ENCODE results near the gene LRRC10.

LRRC10 gene

DNA sequence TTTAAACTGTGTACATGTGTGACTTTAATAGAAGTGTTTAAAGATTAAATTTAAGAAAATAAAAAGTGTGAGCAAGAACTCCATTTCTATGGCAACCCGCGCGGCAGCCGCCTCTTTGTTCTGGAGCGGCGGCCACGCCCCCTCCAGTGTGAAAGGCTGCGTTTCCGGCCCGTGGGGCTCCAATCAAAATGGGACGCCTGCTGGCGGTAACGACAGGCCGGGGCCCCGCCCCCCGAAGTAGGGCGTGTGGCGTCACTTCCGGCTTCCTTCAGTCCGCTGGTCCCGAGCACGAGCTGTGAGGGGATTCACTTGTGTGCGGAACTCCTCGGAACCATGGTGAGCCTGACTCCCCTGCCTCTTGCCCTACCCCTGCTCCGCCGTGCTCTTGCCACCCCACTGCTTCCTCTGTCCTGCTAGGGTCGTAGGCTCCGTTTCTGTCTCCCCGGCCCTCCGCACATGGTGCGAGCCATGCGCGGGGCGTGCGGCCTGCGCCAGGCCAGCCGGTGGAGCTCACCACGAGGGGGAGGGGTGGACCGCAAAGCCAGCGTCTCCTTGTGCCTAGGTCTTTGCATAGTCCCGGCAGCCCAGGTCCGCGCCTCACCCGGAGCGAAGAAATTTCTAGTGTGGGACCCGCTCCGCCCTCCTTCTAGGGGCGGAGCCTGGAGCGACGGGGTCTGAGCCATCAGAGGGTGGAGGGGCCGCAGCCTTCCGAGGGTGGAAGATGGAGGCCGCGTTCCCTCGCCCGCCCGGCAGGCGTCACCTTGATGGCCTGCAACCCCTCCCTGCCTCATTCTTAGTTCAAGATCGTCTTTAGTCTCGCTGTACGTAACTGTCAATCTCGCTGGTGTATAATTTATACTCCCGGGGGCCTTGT lies 25.3 kb downstream of the LRRC10 start, which contains the start of gene CCT2:
Gene CCT2 (plus strand): TSS at position 271 of the 874 bp plus-strand sequence. CDS start 63 bp downstream, at position 334.
- CTCF ChIA-PET, result interaction anchor here (0.7 to 1.1 kb wide), 4 partner anchors 12 to 697 kb away, joined by 3 to 5 read pairs (median 4); no protein-coding TSS in a partner anchor
- H3K36me3 ChIP-seq (ENCODE audit: control insufficient read depth in 2 of 2, insufficient read depth in 1 of 2, low read length in 2 of 2), result peaks cover 41 to 45% of the 10 kb centered on the region in 2 experiments
- H3K27ac ChIP-seq (ENCODE audit: extremely low read depth, low read depth, low read length), result peak within 1 kb of the TSS; percentile 94
- H3K4me3 ChIP-seq (ENCODE audit: low read depth, low read length), result peak within 1 kb of the TSS; percentile 98
- H3K4me1 ChIP-seq (ENCODE audit: control insufficient read depth, insufficient read depth, low read length), result no peaks in the 10 kb centered on the region
- POLR2A ChIA-PET, result interaction anchor here (0.5 to 1.2 kb wide), 9 partner anchors 8 to 227 kb away, joined by 3 to 6 read pairs (median 3); partner anchors contain the start of gene FRS2
- no peaks in the 10 kb centered on the region for H3K9me3 ChIP-seq (ENCODE audit: control insufficient read depth, insufficient read depth, low read depth, low read length)
- peak; percentile 65; the same call in 1 of the 2 replicates for TF ChIP-seq YY2 (tag by site-specific recombination; IDR thresholded peaks at IDR 0.05)
- TF ChIP-seq GLI4 (tag by site-specific recombination; IDR thresholded peaks at IDR 0.05), result no peak
- TF ChIP-seq KLF7 (tag by site-specific recombination; IDR thresholded peaks at IDR 0.05; ENCODE audit: borderline replicate concordance), result peak; percentile 66; the same call in 1 of the 2 replicates
- TF ChIP-seq ZNF175 (tag by site-specific recombination; IDR thresholded peaks at IDR 0.05), result no peak
- TF ChIP-seq ZNF18 (tag by site-specific recombination; IDR thresholded peaks at IDR 0.05), result 0 out of 2 replicates have a peak, but pooled peaks have one; percentile 12
- TF ChIP-seq ELK4 (IDR thresholded peaks at IDR 0.05; ENCODE audit: borderline replicate concordance, low read depth, low read length), result peak; percentile 78; the same call in 1 of the 2 replicates
- TF ChIP-seq MZF1 (tag by site-specific recombination; IDR thresholded peaks at IDR 0.05; ENCODE audit: borderline replicate concordance), result peak; percentile 95
- TF ChIP-seq ZNF350 (tag by site-specific recombination; IDR thresholded peaks at IDR 0.05), result no peak
- TF ChIP-seq ZNF423 (tag by site-specific recombination; IDR thresholded peaks at IDR 0.05), result 0 out of 2 replicates have a peak, but pooled peaks have one; percentile 26
- no peak for TF ChIP-seq ZNF571 (tag by site-specific recombination; IDR thresholded peaks at IDR 0.05)
- peak; percentile 99 for TF ChIP-seq KLF16 (tag by site-specific recombination; IDR thresholded peaks at IDR 0.05)
- TF ChIP-seq ZNF132 (tag by site-specific recombination; IDR thresholded peaks at IDR 0.05; ENCODE audit: borderline replicate concordance), result no peak
- TF ChIP-seq BCL11A (tag by site-specific recombination; IDR thresholded peaks at IDR 0.05; ENCODE audit: low read depth), result no peak
- no peak for TF ChIP-seq ZNF624 (tag by site-specific recombination; IDR thresholded peaks at IDR 0.05)
- no peak for TF ChIP-seq ZNF621 (tag by site-specific recombination; IDR thresholded peaks at IDR 0.05)
- peak; percentile 88 for TF ChIP-seq SP3 (tag by site-specific recombination; IDR thresholded peaks at IDR 0.05)
- TF ChIP-seq ZBTB20 (tag by site-specific recombination; IDR thresholded peaks at IDR 0.05), result peak; percentile 78
- TF ChIP-seq, protein P1, sequence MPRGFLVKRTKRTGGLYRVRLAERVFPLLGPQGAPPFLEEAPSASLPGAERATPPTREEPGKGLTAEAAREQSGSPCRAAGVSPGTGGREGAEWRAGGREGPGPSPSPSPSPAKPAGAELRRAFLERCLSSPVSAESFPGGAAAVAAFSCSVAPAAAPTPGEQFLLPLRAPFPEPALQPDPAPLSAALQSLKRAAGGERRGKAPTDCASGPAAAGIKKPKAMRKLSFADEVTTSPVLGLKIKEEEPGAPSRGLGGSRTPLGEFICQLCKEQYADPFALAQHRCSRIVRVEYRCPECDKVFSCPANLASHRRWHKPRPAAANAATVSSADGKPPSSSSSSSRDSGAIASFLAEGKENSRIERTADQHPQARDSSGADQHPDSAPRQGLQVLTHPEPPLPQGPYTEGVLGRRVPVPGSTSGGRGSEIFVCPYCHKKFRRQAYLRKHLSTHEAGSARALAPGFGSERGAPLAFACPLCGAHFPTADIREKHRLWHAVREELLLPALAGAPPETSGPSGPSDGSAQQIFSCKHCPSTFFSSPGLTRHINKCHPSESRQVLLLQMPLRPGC (tag by site-specific recombination; IDR thresholded peaks at IDR 0.05), result peak; percentile 93
- TF ChIP-seq KLF9 (tag by site-specific recombination; IDR thresholded peaks at IDR 0.05; ENCODE audit: low read depth), result peak; percentile 96
- peak; percentile 74; the same call in 1 of the 2 replicates for TF ChIP-seq ZFP69B (tag by site-specific recombination; IDR thresholded peaks at IDR 0.05)
- peak; percentile 94 for TF ChIP-seq ZNF692 (tag by site-specific recombination; IDR thresholded peaks at IDR 0.05)
- TF ChIP-seq SCRT1 (tag by site-specific recombination; IDR thresholded peaks at IDR 0.05; ENCODE audit: borderline replicate concordance), result no peak
- TF ChIP-seq ZXDB (tag by site-specific recombination; IDR thresholded peaks at IDR 0.05), result peak; percentile 97
- TF ChIP-seq KLF8 (tag by site-specific recombination; IDR thresholded peaks at IDR 0.05), result peak; percentile 63; the same call in 1 of the 2 replicates
- no peak for TF ChIP-seq GLI2 (tag by site-specific recombination; IDR thresholded peaks at IDR 0.05; ENCODE audit: borderline replicate concordance, low read depth)
- no peak for TF ChIP-seq ZNF48 (tag by site-specific recombination; IDR thresholded peaks at IDR 0.05)
- TF ChIP-seq ZNF600 (tag by site-specific recombination; IDR thresholded peaks at IDR 0.05), result peak; percentile 93
